Spleen (tissue), 7 donors: Measurements from ENCODE around the gene CFAP57.

Experiments
- CTCF ChIP-seq, 11 experiments: fragments of 200-600 bp in 7 of 11; fragments of 450-650 bp in 4 of 11; sonication (generic) in 4 of 11; IDR thresholded peaks in 8 of 11; conservative IDR thresholded peaks in 3 of 11; 1 replicate in 7 of 11; 2 replicates in 4 of 11; pipeline versions ENCODE4 v1.4.0 to v1.8.0; 2016 to 2021; ENCODE audit warnings: antibody characterized with exemption in 11 of 11, inconsistent platforms in 4 of 11, mild to moderate bottlenecking in 1 of 11
- POLR2A ChIP-seq, 3 donors: fragments of 450-650 bp; IDR thresholded peaks; one replicate each; pipeline ENCODE4 v1.5.1; 2017; ENCODE audit warnings: antibody characterized with exemption in 3 of 3, mild to moderate bottlenecking in 1 of 3
- POLR2AphosphoS5 ChIP-seq, 3 donors: sonication (generic); formaldehyde crosslinking; IDR thresholded peaks; one replicate each; pipeline ENCODE4 v1.5.1; 2017; ENCODE audit warnings: antibody characterized with exemption in 3 of 3
- donor health status: DM: no; HTN: no; CAD: no; lungs with moderate emphysema.
- donor health status: DM: no; HTN: no; CAD: no.
- donor health status: DM: no; HTN: no; CAD: no.

GRCh38 chr1:43273708-43274107 lies 101.6 kb downstream of the CFAP57 start:
- TF ChIP-seq CTCF (IDR thresholded peaks at IDR 0.05 in 8 of 11, conservative IDR thresholded peaks at IDR 0.05 in 3 of 11) (no peak), POLR2A (IDR thresholded peaks at IDR 0.05) (no peak), POLR2AphosphoS5 (IDR thresholded peaks at IDR 0.05) (no peak)
